A549 treated with AZD2906 at 1 μM for 4 hours (cell line): ENCODE results near the gene XPOT. TPM values are rescaled to one million over a fixed set of nuclear protein-coding genes. Genes with fewer than 3 reads are reported as not detected.

Experiments
- total RNA-seq: library from RNA; stranded (reverse); fragments of 200-300 nt; extraction: Qiagen RNA extraction; gene quantifications from 5 replicates; pipeline ENCODE4 v1.2.3, GENCODE V29; 2022

XPOT gene, protein sequence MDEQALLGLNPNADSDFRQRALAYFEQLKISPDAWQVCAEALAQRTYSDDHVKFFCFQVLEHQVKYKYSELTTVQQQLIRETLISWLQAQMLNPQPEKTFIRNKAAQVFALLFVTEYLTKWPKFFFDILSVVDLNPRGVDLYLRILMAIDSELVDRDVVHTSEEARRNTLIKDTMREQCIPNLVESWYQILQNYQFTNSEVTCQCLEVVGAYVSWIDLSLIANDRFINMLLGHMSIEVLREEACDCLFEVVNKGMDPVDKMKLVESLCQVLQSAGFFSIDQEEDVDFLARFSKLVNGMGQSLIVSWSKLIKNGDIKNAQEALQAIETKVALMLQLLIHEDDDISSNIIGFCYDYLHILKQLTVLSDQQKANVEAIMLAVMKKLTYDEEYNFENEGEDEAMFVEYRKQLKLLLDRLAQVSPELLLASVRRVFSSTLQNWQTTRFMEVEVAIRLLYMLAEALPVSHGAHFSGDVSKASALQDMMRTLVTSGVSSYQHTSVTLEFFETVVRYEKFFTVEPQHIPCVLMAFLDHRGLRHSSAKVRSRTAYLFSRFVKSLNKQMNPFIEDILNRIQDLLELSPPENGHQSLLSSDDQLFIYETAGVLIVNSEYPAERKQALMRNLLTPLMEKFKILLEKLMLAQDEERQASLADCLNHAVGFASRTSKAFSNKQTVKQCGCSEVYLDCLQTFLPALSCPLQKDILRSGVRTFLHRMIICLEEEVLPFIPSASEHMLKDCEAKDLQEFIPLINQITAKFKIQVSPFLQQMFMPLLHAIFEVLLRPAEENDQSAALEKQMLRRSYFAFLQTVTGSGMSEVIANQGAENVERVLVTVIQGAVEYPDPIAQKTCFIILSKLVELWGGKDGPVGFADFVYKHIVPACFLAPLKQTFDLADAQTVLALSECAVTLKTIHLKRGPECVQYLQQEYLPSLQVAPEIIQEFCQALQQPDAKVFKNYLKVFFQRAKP
- 37.9 to 44.6 TPM (median 40.2 TPM) in 5 replicates for total RNA-seq

DNA sequence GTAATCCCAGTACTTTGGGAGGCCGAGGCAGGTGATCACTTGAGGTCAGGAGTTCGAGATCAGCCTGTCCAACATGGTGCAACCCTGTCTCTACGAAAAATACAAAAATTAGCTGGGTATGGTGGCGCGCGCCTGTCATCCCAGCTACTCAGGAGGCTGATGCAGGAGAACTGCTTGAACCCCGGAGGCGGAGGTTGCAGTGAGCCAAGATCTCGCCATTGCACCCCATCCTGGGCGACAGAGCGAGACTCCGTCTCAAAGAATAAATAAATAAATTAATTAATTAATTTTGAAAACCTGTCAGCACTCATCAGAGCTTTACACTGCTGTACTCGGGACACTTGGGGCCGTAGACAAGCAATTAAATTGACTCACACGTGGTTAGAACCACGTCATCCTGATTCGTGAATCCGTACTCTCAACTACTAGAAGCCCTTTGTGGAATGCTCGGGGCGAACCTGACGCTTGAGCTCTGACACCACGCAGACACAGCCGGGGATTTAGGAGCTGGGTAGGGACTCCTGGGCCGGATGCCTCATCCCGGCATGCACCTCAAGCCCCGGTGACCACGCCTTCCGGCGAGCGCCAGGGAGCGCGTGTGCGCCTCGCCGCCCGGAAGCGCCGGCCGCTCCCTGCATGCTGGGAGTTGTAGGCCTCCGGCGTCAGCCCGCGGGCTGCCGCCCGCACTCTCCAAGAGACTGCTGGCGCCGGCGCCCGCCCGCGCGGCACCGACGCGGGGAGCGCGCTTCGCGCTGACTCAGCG, at the start of gene XPOT:
Gene XPOT, plus strand, starts transcription at position 686 of the 763 bp plus-strand sequence. CDS start 5,644 bp downstream, outside the sequence.

DNA sequence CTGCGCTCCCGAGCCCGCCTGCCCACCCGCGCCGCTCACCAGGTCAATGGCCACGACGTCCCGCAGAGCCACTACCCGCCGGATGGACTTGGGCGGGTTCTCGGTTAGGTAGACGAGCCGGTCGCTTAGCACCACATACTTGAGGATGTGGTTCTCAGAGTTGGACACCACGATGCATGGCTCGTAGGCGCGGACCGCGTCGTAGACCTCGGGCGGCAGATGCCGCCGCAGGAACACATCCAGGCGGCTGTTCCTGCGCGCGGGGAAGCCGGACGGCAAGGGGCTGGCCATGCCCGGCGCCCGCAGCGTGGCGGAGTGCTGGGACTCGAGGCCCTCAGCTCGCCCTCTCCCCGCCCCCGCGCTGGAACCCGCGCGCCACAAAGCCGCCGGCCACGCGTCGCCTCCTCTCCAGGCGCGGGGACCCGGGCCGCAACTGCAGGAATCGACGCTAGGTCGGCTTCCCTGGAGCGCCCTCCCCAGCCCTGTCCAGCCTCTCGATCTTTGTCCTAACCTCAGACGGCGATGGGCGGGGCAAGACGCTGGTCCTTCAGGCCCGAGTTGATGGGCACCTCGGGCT, 13.8 kb upstream of the XPOT start, which contains the start of gene C12orf56:
Gene C12orf56, minus strand, starts transcription at position 484 of the 577 bp plus-strand sequence. Its CDS starts 193 bp downstream, at position 291.

DNA sequence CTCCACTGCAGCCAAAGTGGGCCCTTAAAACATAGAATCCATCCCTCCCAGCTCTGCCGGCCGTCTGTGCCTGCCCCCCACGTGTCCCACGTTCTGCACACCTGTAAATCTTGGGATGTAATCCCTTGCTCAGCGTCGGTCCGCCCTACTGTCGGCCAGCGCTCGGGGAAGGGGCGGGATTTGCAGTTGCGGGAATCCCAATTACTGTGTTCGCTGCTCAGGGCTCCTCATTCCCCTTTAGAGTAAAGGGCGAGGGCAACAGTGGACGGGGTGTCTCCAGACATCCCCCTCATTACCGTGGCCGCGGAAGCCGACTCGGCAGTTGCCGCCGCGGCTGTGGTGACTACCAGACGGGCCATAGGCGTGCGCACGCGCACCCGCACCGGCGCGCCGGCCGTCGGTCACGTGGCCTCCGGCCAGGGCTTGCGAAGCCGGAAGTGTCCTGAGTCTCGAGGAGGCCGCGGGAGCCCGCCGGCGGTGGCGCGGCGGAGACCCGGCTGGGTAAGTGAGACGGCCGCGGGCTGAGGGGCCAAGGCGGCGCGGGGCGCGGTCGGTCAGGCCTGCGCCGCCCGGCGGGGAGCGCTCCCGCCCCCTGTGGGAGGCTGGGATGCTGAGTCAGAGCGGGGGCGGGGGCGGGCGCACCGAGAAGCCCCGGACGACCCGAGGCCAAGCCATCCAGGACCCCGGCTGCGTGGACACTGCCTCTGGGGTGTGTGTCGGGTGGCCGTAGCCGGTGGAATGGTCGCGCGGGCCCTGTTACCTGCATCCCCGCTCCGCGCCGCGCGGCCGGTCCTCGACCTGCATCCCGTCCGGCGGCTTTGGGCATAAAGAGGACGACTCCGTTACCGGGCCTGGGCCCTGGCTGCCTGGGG, 47.7 kb downstream of the XPOT start, which contains the start of gene TBK1:
Gene TBK1, plus strand, starts transcription at position 434 of the 872 bp plus-strand sequence. CDS start 3,751 bp downstream, outside the sequence.

Other genes starting within 250 kb of the XPOT start
- gene KICS2, start 182.1 kb upstream of the XPOT start, total RNA-seq: 7.0 to 8.8 TPM (median 8.2 TPM) in 5 replicates
- 0.02 to 0.17 TPM (median 0.05 TPM) in 4 of 5 replicates, not detected in the other for gene C12orf56, start 13.6 kb upstream of the XPOT start, total RNA-seq
- 18.1 to 24.5 TPM (median 21.8 TPM) in 5 replicates for gene TBK1, start 47.7 kb downstream of the XPOT start, total RNA-seq
- gene RASSF3, start 206.1 kb downstream of the XPOT start, total RNA-seq: 17.7 to 23.3 TPM (median 19.4 TPM) in 5 replicates